Gastroesophageal sphincter (tissue), 2 donors: ENCODE measurements around the gene AREL1.

Experiments
- POLR2A ChIP-seq, 2 donors: fragments of 450-650 bp; IDR thresholded peaks; one replicate each; pipeline ENCODE4 v1.6.1; 2017; ENCODE audit warnings: antibody characterized with exemption in 2 of 2, mild to moderate bottlenecking in 2 of 2, moderate library complexity in 1 of 2
- POLR2AphosphoS5 ChIP-seq: sonication (generic); formaldehyde crosslinking; IDR thresholded peaks from one replicate; pipeline ENCODE4 v1.6.1; 2017; ENCODE audit warnings: antibody characterized with exemption

DNA sequence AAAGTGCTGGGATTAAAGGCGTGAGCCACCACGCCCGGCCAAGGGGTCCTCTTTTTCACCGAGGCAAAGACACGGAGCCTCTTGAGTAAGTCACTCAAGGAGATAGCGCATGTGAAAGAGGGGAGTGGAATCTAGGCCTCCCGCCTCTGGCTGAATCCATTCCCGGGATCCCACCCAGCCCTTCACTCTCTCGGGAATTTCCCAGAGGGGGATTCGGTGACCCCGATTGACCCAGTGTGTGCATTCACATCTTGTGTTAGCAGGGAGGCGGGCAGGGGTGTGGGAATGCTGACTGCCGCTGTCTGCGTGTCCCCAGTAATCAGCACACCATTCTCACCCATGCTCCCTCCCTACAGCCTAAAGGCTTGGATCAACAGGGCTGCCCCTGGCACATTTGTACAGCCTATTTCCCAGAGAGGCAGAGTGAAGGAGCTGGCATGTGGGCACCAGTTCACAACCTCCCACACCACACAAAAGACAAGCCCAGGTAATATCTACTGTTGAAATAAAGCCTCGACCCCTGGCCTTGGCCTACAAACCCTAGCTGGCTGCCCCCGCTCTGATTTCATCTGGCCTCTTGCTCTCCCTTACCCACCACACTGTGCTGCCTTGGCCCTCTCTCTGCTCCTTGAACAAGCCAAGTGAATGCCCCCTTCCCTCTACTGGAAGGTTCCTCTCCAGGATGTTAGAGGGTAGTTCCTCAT lies 99.5 kb downstream of the AREL1 start:
- TF ChIP-seq POLR2A (IDR thresholded peaks at IDR 0.05) (no peak), POLR2AphosphoS5 (no peak)
